Choroid plexus epithelial cell (primary cell): ENCODE measurements around the gene AR.

ENCODE experiments used
- DNase-seq: peaks from one replicate; pipeline ENCODE4 v3.0.0-alpha.2; 2010; ENCODE audit warnings: low read depth
- H3K4me3 ChIP-seq: 2 replicates; pipeline ENCODE4 v1.5.1; 2011; ENCODE audit warnings: low read depth, mild to moderate bottlenecking, control low read depth, low read length, moderate library complexity
- TF ChIP-seq, protein P1 (sequence below): conservative IDR thresholded peaks from 2 replicates; pipeline ENCODE4 v1.5.1; 2011; ENCODE audit warnings: low read depth, mild to moderate bottlenecking, control low read depth, inconsistent platforms, low read length, moderate library complexity

Gene AR

DNA sequence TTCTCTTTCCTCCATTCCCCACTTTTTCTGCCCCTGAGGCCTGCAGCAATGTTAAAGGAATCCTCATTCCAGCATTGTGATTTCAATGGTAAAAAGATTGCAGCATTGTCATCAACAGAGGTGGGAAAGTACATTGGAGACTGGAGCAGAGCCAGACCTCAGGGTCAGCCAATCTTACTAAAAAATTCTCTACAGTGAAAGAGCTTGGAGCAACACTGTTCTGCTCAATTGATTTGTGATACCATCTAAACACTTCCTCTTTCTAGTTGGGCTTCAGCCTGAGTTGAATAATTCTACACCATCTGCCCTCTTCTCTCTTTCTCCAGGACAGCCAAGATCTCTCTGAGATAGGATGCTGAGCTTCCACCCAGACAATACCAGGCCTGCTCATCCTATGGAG, 176.5 kb downstream of the AR start:
- TF ChIP-seq, protein P1, sequence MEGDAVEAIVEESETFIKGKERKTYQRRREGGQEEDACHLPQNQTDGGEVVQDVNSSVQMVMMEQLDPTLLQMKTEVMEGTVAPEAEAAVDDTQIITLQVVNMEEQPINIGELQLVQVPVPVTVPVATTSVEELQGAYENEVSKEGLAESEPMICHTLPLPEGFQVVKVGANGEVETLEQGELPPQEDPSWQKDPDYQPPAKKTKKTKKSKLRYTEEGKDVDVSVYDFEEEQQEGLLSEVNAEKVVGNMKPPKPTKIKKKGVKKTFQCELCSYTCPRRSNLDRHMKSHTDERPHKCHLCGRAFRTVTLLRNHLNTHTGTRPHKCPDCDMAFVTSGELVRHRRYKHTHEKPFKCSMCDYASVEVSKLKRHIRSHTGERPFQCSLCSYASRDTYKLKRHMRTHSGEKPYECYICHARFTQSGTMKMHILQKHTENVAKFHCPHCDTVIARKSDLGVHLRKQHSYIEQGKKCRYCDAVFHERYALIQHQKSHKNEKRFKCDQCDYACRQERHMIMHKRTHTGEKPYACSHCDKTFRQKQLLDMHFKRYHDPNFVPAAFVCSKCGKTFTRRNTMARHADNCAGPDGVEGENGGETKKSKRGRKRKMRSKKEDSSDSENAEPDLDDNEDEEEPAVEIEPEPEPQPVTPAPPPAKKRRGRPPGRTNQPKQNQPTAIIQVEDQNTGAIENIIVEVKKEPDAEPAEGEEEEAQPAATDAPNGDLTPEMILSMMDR: no peak
- no peak overlapping the region for H3K4me3 ChIP-seq
- peak; percentile 36 for DNase-seq

DNA sequence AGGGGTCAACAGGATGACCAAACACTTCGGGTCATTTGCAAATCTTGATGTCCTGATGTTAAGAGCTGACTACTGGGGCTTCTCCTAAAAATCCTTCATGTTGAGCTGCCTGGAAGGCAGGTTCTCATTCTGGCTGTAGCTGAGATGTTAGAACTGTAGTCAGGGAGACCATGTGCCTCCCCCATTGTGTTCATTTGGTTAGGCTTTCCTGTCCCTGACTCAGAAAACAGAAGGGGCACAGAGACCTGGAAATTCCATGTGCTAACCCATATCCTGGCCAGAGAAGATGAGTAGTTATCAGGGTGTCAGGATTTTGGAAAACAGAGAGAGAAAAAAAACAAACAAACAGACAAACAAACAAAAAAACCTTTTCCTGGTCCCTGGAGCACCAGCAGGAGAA, 177.5 kb downstream of the AR start:
- no peak overlapping the region for H3K4me3 ChIP-seq
- TF ChIP-seq, protein P1: no peak
- DNase-seq: no peak

DNA sequence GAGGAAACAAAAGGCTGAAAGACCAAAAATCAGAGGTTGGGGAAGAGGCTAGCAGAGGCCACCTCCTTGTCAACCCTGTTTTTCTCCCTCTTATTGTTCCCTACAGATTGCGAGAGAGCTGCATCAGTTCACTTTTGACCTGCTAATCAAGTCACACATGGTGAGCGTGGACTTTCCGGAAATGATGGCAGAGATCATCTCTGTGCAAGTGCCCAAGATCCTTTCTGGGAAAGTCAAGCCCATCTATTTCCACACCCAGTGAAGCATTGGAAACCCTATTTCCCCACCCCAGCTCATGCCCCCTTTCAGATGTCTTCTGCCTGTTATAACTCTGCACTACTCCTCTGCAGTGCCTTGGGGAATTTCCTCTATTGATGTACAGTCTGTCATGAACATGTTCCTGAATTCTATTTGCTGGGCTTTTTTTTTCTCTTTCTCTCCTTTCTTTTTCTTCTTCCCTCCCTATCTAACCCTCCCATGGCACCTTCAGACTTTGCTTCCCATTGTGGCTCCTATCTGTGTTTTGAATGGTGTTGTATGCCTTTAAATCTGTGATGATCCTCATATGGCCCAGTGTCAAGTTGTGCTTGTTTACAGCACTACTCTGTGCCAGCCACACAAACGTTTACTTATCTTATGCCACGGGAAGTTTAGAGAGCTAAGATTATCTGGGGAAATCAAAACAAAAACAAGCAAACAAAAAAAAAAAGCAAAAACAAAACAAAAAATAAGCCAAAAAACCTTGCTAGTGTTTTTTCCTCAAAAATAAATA, 179.9 kb downstream of the AR start:
- no peak overlapping the region for H3K4me3 ChIP-seq
- TF ChIP-seq, protein P1: no peak
- DNase-seq: no peak

DNA sequence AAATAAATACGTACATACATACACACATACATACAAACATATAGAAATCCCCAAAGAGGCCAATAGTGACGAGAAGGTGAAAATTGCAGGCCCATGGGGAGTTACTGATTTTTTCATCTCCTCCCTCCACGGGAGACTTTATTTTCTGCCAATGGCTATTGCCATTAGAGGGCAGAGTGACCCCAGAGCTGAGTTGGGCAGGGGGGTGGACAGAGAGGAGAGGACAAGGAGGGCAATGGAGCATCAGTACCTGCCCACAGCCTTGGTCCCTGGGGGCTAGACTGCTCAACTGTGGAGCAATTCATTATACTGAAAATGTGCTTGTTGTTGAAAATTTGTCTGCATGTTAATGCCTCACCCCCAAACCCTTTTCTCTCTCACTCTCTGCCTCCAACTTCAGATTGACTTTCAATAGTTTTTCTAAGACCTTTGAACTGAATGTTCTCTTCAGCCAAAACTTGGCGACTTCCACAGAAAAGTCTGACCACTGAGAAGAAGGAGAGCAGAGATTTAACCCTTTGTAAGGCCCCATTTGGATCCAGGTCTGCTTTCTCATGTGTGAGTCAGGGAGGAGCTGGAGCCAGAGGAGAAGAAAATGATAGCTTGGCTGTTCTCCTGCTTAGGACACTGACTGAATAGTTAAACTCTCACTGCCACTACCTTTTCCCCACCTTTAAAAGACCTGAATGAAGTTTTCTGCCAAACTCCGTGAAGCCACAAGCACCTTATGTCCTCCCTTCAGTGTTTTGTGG, 180.7 kb downstream of the AR start:
- DNase-seq: peak; percentile 27
- H3K4me3 ChIP-seq: no peak overlapping the region
- TF ChIP-seq, protein P1: peak; percentile 15

DNA sequence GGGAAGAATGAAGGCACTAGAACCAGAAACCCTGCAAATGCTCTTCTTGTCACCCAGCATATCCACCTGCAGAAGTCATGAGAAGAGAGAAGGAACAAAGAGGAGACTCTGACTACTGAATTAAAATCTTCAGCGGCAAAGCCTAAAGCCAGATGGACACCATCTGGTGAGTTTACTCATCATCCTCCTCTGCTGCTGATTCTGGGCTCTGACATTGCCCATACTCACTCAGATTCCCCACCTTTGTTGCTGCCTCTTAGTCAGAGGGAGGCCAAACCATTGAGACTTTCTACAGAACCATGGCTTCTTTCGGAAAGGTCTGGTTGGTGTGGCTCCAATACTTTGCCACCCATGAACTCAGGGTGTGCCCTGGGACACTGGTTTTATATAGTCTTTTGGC, 181.7 kb downstream of the AR start:
- TF ChIP-seq, protein P1: no peak
- H3K4me3 ChIP-seq: no peak overlapping the region
- DNase-seq: no peak

DNA sequence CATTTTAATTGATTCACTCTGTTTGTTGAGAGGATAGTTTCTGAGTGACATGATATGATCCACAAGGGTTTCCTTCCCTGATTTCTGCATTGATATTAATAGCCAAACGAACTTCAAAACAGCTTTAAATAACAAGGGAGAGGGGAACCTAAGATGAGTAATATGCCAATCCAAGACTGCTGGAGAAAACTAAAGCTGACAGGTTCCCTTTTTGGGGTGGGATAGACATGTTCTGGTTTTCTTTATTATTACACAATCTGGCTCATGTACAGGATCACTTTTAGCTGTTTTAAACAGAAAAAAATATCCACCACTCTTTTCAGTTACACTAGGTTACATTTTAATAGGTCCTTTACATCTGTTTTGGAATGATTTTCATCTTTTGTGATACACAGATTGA, 182.2 kb downstream of the AR start:
- DNase-seq: no peak
- no peak overlapping the region for H3K4me3 ChIP-seq
- TF ChIP-seq, protein P1: no peak
